ENCODE results near the gene ASH1L.
"Not testable (repeated sequence)": the region's sequence is repeated elsewhere in the genome, so short reads cannot be mapped to it uniquely, and the experiment has no call there.

ASH1L gene

DNA sequence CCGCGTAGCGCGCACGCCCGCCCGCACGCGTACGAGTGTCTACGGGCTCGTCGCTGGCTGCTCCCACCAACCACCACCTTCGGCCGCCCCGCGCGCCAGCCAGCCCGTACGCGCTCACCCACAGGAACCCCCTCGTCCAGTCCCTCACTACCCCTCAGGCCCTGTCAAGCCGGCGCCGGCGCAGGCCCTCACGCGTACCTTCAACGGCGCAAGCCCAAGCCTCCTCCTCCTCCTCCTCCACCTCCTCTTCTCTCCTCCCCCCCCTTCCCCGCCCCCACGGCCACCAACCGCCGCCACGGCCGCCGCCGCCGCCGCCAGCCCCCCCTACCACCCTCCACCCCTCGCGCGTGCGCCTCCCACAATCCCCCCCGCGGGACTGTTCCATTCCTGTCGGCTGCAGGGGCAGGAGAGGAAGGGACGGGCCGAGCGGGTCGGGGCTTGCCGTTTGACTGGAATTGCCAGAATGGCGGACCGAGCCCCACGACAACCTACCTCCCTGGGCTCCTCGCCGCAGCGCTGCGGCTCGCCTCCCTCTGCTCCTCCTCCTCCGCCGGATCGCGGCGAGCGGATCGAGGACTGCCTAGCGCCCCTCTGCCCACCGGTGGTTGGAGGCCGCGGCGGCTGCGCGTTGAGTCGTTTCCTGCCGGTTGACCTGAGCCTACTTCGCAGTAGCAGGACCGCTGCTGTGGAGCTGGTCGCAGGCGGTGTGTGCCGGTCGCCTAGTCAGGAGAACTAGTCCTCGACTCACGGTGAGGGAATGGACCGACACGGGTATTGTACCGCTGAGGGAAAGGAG lies at the start of gene ASH1L:
TSS of gene ASH1L (minus strand) at position 223 of the 796 bp plus-strand sequence. CDS start 41,284 bp downstream, outside the sequence.
- peak; percentile 92 for DNase-seq (ENCODE audit: low spot score)

- DNase-seq (ENCODE audit: low spot score) = not testable (repeated sequence)
Measured at GRCh38 chr1:155610257-155610647, 47.6 kb upstream of the ASH1L start.

- peak; percentile 92 for DNase-seq (ENCODE audit: low spot score)
Measured at GRCh38 chr1:155609515-155610256, 47.1 kb upstream of the ASH1L start, which contains the start of gene MSTO1. MSTO1 (plus strand) TSS chr1:155610218; CDS start chr1:155610249, 31 bp downstream.

DNA sequence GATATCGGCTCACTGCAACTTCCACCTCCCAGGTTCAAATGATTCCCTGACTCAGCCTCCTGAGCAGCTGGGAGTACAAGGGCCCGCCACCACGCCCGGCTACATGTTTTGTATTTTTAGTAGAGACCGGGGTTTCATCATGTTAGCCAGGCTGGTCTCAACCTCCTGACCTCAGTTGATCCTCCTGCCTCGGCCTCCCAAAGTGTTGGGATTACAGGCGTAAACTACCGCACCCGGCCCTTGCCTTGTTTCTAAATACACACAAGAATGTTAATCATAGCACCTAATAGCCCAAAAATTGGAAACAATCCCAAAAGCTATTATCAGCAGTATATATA lies 46.3 kb upstream of the ASH1L start:
- no peak for DNase-seq (ENCODE audit: low spot score)

GRCh38 chr1:155607708-155608107 lies 45.1 kb upstream of the ASH1L start:
- no peak for DNase-seq (ENCODE audit: low spot score)

- not testable (repeated sequence) for DNase-seq (ENCODE audit: low spot score)
Measured at GRCh38 chr1:155599828-155600572, 37.4 kb upstream of the ASH1L start.

DNA sequence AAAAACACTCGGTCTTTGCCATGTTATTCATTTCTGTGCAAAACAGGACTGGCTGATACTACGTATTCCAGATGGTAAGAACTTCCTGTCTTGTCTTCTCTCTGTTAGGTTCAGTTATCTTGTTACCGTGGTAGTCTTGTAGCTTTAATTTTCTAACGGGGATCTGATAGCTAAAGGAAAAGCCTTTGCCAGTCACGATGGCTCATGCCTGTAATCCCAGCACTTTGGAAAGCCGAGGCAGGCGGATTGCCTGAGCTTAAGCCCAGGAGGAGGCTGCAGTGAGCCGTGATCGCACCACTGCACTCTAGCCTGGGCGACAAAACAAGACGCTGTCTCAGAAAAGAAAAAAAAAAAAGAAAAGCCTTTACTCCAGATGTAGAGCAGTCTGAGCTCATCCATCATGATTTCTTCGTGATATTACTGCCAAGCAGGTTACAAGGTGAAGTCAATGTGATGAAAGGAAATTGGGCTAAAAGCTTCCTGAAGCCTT lies 36.3 kb upstream of the ASH1L start:
- DNase-seq (ENCODE audit: low spot score) = no peak

DNA sequence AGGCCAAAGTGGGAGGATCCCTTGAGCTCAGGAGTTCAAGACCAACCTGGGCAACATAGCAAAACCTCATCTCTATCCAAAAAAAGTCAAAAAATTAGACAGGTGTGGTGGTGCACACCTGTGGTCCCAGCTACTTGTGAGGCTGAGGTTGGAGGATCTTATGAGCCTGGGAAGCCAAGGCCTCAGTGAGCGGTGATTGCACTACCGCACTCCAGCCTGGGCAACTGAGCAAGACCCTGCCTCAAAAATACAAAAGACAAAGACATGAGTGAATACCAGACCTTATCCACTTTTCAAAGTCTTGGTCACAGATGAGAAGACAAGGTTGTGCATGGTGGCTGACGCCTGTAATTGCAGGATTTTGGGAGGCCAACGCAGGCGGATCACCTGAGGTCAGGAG lies 34.3 kb upstream of the ASH1L start:
- no peak for DNase-seq (ENCODE audit: low spot score)

DNA sequence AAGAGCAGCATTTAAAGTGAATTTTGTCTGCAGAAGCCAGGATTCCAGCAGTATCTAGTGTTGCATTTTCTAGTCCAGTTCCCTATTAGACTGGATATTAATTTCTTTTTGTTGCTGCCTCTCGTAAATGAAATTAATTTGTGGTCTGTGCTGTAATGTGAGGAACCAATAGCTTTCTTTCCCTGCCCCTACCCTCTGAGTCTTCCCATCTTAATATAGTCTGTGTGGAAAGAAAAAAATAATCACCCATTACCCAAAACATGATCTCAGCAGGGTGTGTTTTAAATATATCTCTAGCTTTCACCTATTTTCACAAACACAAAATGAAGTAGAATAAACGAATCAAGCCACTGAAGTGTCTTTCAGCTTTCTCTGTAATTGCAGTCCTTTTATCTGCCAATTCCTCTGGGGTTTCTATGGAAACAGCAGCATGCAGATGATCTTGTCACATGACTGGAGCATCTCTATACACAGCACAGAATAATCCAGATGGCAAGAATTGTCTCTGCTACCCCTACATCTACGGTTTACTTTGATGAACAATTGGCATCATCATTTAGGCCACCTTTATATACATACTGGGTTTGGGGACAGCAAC lies 33.4 kb upstream of the ASH1L start:
- DNase-seq (ENCODE audit: low spot score) = not testable (repeated sequence)

DNA sequence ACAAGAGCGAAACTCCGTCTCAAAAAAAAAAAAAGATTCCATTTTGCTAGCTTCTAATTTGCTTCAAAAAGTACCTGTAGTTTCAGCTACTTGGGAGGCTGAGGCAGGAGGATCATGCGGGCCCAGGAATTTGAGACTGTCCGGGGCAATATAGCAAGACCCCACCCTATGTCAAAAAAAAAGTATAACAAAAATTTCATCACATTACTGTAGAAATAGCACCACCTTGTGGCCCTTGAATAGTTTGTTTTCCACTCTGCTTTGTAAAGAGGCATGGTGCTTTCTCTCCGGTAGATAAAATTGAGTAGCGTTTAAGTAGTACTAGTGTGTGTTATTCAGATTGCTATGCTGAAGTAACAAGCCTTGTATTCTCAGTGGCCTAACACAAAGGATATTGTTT lies 29.2 kb upstream of the ASH1L start:
- peak; percentile 81 for DNase-seq (ENCODE audit: low spot score)

GRCh38 chr1:155590516-155591247 lies 28.1 kb upstream of the ASH1L start:
- DNase-seq (ENCODE audit: low spot score) = not testable (repeated sequence)

DNA sequence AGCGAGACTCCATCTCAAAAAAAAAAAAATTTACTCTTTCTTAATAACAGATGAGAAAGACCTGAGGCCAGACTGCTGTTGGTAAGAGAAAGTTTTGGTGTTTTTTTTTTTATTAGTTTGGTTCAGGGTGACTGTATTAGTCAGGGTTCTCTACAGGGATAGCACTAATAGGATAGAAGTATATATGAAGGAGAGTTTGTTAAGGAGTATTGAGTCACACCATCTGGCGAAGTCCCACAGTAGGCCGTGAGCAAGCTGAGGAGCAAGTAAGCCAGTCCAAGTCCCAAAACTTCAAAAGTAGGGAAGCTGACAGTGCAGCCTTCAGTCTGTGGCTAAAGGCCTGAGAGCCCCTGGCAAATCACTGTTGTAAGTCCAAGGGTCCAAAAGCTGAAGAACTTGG lies 26.7 kb upstream of the ASH1L start:
- not testable (repeated sequence) for DNase-seq (ENCODE audit: low spot score)

DNA sequence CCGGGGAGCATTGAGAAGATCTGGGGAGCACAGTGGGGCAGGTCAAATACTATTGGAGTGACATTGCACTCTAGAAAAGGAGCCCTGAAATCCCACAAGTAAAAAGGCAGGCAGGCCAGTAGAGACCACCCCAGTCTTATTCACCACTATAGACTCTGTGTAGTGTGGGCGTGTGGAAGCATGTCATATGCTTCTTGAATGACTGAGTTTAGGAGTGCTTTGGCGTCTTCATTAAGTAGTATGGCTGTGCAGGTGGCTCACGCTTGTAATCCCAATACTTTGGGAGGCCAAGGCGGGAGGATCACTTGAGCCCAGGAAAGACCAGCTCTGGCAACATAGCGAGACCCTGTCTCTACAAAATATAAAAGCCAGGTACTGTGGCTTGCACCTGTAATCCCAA lies 21.2 kb upstream of the ASH1L start:
- not testable (repeated sequence) for DNase-seq (ENCODE audit: low spot score)

DNA sequence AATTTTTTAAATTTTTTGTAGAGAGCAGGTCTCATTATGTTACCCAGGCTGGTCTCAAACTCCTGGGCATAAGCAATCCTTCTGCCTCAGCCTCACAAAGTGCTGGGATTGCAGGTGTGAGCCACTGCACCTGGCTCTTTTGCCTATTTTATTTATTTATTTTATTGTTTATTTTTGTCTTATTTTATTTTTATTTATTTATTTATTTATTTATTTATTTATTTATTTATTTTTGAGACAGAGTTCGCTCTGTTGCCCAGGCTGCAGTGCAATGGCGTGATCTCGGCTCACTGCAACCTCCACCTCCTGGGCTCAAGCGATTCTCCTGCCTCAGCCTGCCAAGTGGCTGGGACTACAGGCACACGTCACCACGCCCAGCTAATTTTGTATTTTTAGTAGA lies 13.0 kb upstream of the ASH1L start:
- not testable (repeated sequence) for DNase-seq (ENCODE audit: low spot score)

DNA sequence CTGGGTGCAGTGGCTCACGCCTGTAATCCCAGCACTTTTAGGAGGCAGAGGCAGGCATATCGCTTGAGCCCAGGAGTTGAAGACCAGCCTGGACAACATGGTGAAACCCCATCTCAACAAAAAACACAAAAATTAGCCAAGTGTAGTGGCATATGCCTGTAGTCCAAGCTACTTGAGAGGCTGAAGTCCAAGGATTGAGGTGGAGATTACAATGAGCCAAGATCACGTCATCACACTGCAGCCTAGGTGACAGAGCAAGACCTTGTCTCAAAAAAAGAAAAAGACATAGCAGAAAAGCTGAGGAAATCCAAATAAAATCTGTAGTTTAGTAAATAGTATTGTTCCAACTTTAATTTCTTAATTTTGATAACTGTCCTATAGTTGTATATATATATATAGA lies 11.5 kb upstream of the ASH1L start:
- DNase-seq (ENCODE audit: low spot score) = no peak

DNA sequence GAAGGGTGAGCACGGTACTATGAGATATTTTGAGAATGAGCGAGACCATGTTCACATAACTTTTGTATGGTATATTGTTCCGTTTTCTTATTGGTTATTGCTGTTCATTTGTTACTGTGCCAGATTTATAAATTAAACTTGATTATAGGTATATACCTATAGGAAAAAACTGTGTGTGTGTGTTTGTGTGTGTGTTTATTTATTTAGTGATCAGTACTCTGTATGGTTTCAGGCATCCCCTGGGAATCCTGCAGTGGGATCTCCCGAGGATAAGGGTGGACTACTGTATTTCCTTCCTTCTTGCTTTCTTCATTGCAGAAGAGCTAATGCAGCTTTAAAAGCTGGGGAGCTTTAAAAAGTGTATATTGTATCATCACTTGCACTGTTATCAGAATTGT lies 8.0 kb upstream of the ASH1L start:
- no peak for DNase-seq (ENCODE audit: low spot score)

DNA sequence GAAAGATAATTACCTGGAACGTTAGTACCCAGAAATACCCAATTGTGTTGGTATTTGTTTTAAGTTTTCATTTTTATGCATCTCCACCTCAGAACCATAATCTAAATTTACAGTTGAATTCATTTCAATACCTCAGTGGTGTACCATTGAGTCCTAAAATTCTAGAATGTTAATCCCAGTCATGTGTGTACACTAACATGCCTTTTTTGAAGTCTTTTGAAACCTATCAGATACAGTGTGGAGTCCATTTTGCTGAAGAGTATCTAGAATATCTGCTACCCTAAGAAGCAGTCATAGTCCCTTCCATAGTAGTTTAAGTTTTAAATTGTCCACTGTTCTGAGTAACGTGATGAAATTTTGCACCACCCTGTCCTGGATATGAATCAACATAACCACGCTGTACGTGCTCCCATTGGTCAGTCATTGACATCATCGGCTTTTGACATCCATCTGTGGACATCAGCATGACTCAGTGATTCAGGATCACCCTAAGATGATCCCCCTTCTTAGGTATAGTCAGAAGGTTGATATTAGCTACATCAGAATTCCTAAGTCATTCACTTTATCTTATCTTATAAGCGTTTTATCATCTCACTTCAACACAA lies 7.5 kb upstream of the ASH1L start:
- DNase-seq (ENCODE audit: low spot score) = no peak

DNA sequence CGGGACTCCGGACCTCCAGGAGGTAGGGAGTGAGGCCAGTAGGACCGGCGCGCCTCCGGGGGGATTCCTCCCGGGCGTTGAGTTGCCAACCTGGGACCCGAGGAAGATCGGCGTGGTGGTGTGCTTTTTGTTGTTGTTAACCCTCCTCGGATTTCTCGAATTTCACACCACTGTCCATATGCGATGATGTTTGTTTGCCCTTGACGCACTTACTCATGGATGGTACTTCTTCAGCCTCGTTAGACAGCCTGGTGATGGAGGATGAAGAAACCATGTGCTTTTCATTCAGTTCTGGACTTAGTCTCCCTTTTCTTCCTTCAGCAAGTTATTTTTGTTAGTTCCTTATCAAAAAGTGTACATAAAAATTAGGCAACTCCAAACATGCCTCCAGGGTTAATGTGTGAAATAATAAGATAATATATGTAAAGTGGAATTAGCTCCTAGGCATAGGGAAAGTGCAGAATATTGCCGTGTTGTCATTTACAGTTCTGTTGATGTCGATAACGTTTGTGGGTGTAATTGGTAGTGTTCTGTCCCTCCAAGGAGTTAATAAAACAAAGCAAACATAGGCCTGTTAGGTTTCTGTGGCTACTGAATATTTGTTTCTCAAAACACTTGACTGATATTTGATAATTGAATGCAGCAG lies 897 bp upstream of the ASH1L start:
- DNase-seq (ENCODE audit: low spot score) = peak; percentile 56

- DNase-seq (ENCODE audit: low spot score) = peak; percentile 52
Measured at GRCh38 chr1:155561779-155562580, 623 bp downstream of the ASH1L start.

DNA sequence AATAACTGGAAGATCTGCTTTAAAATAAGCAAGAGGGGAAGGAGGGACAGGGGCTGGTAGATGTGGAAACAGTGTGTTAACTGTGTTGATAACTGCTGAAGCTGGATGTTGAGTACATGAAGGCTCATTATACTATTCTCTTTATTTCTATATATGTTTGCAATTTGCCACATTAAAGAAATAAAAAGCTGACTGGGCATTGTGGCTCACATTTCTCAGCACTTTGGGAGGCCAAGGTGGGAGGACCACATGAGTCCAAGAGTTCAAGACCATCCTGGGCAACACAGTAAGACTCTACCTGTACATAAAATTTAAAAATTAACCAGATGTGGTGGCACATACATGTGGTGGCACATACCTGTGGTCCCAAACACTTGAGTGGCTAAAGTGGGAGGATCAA lies 6.7 kb downstream of the ASH1L start:
- DNase-seq (ENCODE audit: low spot score) = no peak

Data from hematopoietic multipotent progenitor cell treated with erythropoietin and hydrocortisone succinate and interleukin-3 and kit ligand, for 15 days (in vitro differentiated cells).